Stimulated activated CD4-positive, alpha-beta T cell treated with anti-CD3 and anti-CD28 coated beads, Interleukin-12 subunit alpha, Interleukin-12 subunit beta, amount 100 ng/mL, for 48 hours (primary cell): Measurements from ENCODE around the gene DCUN1D3.
"Not testable (repeated sequence)": the region's sequence is repeated elsewhere in the genome, so short reads cannot be mapped to it uniquely, and the experiment has no call there.

Experiments used
- DNase-seq, 3 donors: peaks; one replicate each; pipeline ENCODE4 v3.0.0-alpha.2; 2020; ENCODE audit warnings: low read depth in 2 of 3, low spot score in 1 of 3

DCUN1D3 gene

GRCh38 chr16:20865420-20866131 lies 34.6 kb downstream of the DCUN1D3 start:
- no peak for DNase-seq

- DNase-seq: not testable (repeated sequence)
Observed at GRCh38 chr16:20864376-20864775, 35.8 kb downstream of the DCUN1D3 start.

GRCh38 chr16:20862162-20862960 lies 37.8 kb downstream of the DCUN1D3 start:
- no peak for DNase-seq

GRCh38 chr16:20860995-20861394 lies 39.2 kb downstream of the DCUN1D3 start:
- DNase-seq: not testable (repeated sequence)

GRCh38 chr16:20860361-20860760 lies 39.8 kb downstream of the DCUN1D3 start:
- DNase-seq: no peak

GRCh38 chr16:20859699-20860098 lies 40.5 kb downstream of the DCUN1D3 start:
- DNase-seq: no peak

- no peak for DNase-seq
Observed at GRCh38 chr16:20859229-20859628, 40.9 kb downstream of the DCUN1D3 start.

- no peak for DNase-seq
Observed at GRCh38 chr16:20857281-20857680, 42.9 kb downstream of the DCUN1D3 start.

- DNase-seq: no peak
Observed at GRCh38 chr16:20854963-20855362, 45.2 kb downstream of the DCUN1D3 start.

GRCh38 chr16:20853981-20854620 lies 46.1 kb downstream of the DCUN1D3 start:
- DNase-seq: no peak

GRCh38 chr16:20853143-20853542 lies 47.0 kb downstream of the DCUN1D3 start:
- DNase-seq: no peak

GRCh38 chr16:20851601-20852000 lies 48.6 kb downstream of the DCUN1D3 start:
- no peak for DNase-seq

GRCh38 chr16:20850981-20851380 lies 49.2 kb downstream of the DCUN1D3 start:
- DNase-seq: no peak

GRCh38 chr16:20849589-20850390 lies 50.4 kb downstream of the DCUN1D3 start:
- peak; percentile 21 to 69 (median 56) for DNase-seq

- no peak for DNase-seq
Observed at GRCh38 chr16:20847550-20847949, 52.6 kb downstream of the DCUN1D3 start.

GRCh38 chr16:20846551-20846950 lies 53.6 kb downstream of the DCUN1D3 start:
- no peak for DNase-seq

- DNase-seq: no peak
Observed at GRCh38 chr16:20846030-20846429, 54.1 kb downstream of the DCUN1D3 start.

- DNase-seq: no peak
Observed at GRCh38 chr16:20844588-20844987, 55.6 kb downstream of the DCUN1D3 start.

- DNase-seq: no peak
Observed at GRCh38 chr16:20844054-20844453, 56.1 kb downstream of the DCUN1D3 start.

- no peak for DNase-seq
Observed at GRCh38 chr16:20839504-20839903, 60.7 kb downstream of the DCUN1D3 start.

- no peak for DNase-seq
Observed at GRCh38 chr16:20838240-20838639, 61.9 kb downstream of the DCUN1D3 start.
